GM12891 (cell line): ENCODE data around the gene ZSCAN5B. TPM values are rescaled to one million over a fixed set of nuclear protein-coding genes. Genes with fewer than 3 reads are reported as not detected.
"Not testable (repeated sequence)": the region's sequence is repeated elsewhere in the genome, so short reads cannot be mapped to it uniquely, and the experiment has no call there.

Experiments
- DNase-seq: peaks from one replicate; pipeline ENCODE4 v3.0.0; 2011; ENCODE audit warnings: low spot score; ENCODE audit not compliant: insufficient read length
- FAIRE-seq: peaks from 2 replicates; lab custom pipeline; 2011; peaks lifted over from hg19 to GRCh38; lab: Jason Lieb, UNC
- PAX5 ChIP-seq: IDR thresholded peaks from 2 replicates; pipeline ENCODE4 v1.6.1; 2011; ENCODE audit warnings: low read length, moderate library complexity, mild to moderate bottlenecking; ENCODE audit not compliant: insufficient read depth, severe bottlenecking
- POLR2A ChIP-seq: IDR thresholded peaks from 2 replicates; pipeline ENCODE4 v1.6.1; 2011; ENCODE audit warnings: low read depth, low read length, control low read depth
- POLR2AphosphoS5 ChIP-seq: IDR thresholded peaks from 2 replicates; pipeline ENCODE4 v1.6.1; 2011; ENCODE audit warnings: low read depth, low read length, control low read depth
- POU2F2 ChIP-seq: IDR thresholded peaks from 2 replicates; pipeline ENCODE4 v1.6.1; 2011; ENCODE audit warnings: low read depth, mild to moderate bottlenecking, control low read depth, low read length, moderate library complexity
- SPI1 ChIP-seq: IDR thresholded peaks from 2 replicates; pipeline ENCODE4 v1.6.1; 2011; ENCODE audit warnings: low read depth, low read length, control low read depth
- TAF1 ChIP-seq: IDR thresholded peaks from 2 replicates; pipeline ENCODE4 v1.6.1; 2011; ENCODE audit warnings: low read depth, low read length, control low read depth
- polyA plus RNA-seq: library from polyadenylated mRNA; unstranded; fragments of >200 nt; gene quantifications from one replicate; pipeline ENCODE4 v1.2.1, GENCODE V29; 2012; ENCODE audit warnings: low read depth, missing spikeins, inconsistent platforms; ENCODE audit not compliant: missing spikeins

The ZSCAN5B gene
- polyA plus RNA-seq: 0.06 TPM

GRCh38 chr19:56197646-56198045, at the start of gene ZSCAN5B:
ZSCAN5B (minus strand) TSS chr19:56197783; CDS start chr19:56193052, 4,731 bp downstream.
- FAIRE-seq, DNase-seq: not testable (repeated sequence)

GRCh38 chr19:56245764-56246163, 48.2 kb upstream of the ZSCAN5B start:
- not testable (repeated sequence) for DNase-seq, FAIRE-seq

- no peak for FAIRE-seq
- DNase-seq: no peak
- no peak for TF ChIP-seq POLR2A
- TF ChIP-seq PAX5: no peak
- no peak for TF ChIP-seq SPI1
- TF ChIP-seq POLR2AphosphoS5: no peak
- TF ChIP-seq TAF1: no peak
- no peak for TF ChIP-seq POU2F2
Measured at GRCh38 chr19:56245121-56245740, 47.6 kb upstream of the ZSCAN5B start.

- TF ChIP-seq SPI1: no peak
- TF ChIP-seq POU2F2: no peak
- no peak for TF ChIP-seq POLR2AphosphoS5
- no peak for TF ChIP-seq PAX5
- TF ChIP-seq TAF1: no peak
- no peak for TF ChIP-seq POLR2A
- FAIRE-seq (no peak), DNase-seq (no peak)
Measured at GRCh38 chr19:56223481-56223880, 25.9 kb upstream of the ZSCAN5B start.

GRCh38 chr19:56222901-56223300, 25.3 kb upstream of the ZSCAN5B start:
- FAIRE-seq: no peak
- no peak for TF ChIP-seq POU2F2

GRCh38 chr19:56221851-56222250, 24.3 kb upstream of the ZSCAN5B start:
- no peak for FAIRE-seq

More at GRCh38 chr19:56222901-56223300, 25.3 kb upstream of the ZSCAN5B start:
- DNase-seq: no peak

GRCh38 chr19:56221442-56221841, 23.9 kb upstream of the ZSCAN5B start:
- not testable (repeated sequence) for DNase-seq, FAIRE-seq

More at GRCh38 chr19:56221851-56222250, 24.3 kb upstream of the ZSCAN5B start:
- DNase-seq: no peak
- TF ChIP-seq POU2F2 (no peak), POLR2A (no peak), PAX5 (no peak), SPI1 (no peak), TAF1 (no peak), POLR2AphosphoS5 (no peak)

GRCh38 chr19:56218961-56219360, 21.4 kb upstream of the ZSCAN5B start:
- DNase-seq: no peak

GRCh38 chr19:56217039-56217949, 19.7 kb upstream of the ZSCAN5B start:
- no peak for DNase-seq
- no peak for TF ChIP-seq PAX5
- no peak for TF ChIP-seq SPI1
- no peak for TF ChIP-seq POLR2AphosphoS5
- TF ChIP-seq POLR2A: no peak
- TF ChIP-seq TAF1: no peak
- no peak for TF ChIP-seq POU2F2

More at GRCh38 chr19:56218961-56219360, 21.4 kb upstream of the ZSCAN5B start:
- TF ChIP-seq PAX5 (no peak), POLR2AphosphoS5 (no peak), POLR2A (no peak), POU2F2 (no peak), SPI1 (no peak), TAF1 (no peak)
- no peak for FAIRE-seq

GRCh38 chr19:56211718-56212117, 14.1 kb upstream of the ZSCAN5B start:
- TF ChIP-seq POU2F2 (no peak), SPI1 (no peak), POLR2AphosphoS5 (no peak), TAF1 (no peak), POLR2A (no peak), PAX5 (no peak)
- FAIRE-seq (no peak), DNase-seq (no peak)

More at GRCh38 chr19:56217039-56217949, 19.7 kb upstream of the ZSCAN5B start:
- no peak for FAIRE-seq

GRCh38 chr19:56210036-56210435, 12.5 kb upstream of the ZSCAN5B start:
- FAIRE-seq, DNase-seq: not testable (repeated sequence)
